Islet of Langerhans (tissue), 1 donor: Measurements from ENCODE around the gene IMPA2.
"Not testable (repeated sequence)": the region's sequence is repeated elsewhere in the genome, so short reads cannot be mapped to it uniquely, and the experiment has no call there.

ENCODE experiments used
- FAIRE-seq: peaks from one replicate; lab custom pipeline; 2011; peaks lifted over from hg19 to GRCh38; lab: Jason Lieb, UNC

IMPA2 gene

DNA sequence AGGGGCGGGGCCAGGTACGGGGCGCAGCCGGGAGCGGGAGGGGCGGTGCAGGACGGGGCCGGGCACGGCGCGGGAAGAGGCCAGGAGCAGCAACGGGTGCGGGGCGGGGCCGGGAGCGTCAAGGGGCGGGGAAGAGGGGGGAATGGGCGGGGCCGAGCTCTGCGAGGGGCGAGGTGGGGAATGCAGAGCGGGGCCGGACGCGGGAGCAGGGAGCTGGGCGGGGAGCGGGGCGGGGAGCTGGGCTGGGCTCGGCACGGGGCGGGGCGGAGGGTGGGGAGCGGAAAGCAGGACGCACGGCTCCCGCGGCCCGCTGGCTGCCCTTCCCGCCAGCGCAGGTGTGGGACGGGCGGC, at the start of gene IMPA2:
TSS of gene IMPA2 (plus strand) at position 316 of the 351 bp plus-strand sequence. CDS start 163 bp downstream, outside the sequence.
- no peak for FAIRE-seq

DNA sequence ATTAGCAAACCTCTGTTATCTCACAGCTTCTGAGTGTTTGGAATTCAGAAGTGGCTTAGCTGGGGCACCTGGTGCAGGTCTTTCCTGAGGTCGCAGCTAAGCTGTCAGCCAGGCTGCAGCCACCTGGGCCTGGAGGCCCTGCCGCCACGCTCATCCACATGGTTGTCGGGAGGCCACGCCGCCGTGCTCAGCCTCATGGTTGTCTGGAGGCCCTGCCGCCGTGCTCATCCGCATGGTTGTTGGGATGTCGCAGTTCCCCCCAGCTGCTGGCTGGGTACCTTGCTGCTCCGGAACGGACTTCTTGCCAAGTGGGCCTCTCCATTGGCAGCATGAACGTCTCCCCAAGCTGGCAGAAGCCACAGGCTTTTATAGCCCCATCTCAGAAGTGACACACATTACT, 48.9 kb upstream of the IMPA2 start:
- no peak for FAIRE-seq

GRCh38 chr18:11937874-11938478, 43.3 kb upstream of the IMPA2 start:
- peak; percentile 47 for FAIRE-seq

DNA sequence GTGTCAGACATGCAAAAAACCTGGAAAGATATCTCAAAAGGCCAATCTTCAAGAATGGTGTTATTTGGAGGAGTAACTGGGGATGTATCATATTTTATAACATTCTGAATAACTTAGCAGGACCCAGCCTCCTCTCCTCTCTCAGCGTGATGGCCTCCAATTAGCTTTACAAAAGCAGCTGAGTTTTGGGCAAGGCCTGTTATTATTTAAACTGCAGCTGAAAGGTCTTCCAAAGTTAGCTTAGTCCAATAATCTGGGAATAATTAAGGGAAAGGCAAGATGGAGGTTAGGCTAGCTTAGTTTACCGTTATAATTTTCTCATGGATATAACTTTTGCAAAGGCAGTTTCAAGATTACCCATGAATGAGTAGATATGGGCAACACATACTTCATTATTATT, 40.4 kb upstream of the IMPA2 start:
- no peak for FAIRE-seq

DNA sequence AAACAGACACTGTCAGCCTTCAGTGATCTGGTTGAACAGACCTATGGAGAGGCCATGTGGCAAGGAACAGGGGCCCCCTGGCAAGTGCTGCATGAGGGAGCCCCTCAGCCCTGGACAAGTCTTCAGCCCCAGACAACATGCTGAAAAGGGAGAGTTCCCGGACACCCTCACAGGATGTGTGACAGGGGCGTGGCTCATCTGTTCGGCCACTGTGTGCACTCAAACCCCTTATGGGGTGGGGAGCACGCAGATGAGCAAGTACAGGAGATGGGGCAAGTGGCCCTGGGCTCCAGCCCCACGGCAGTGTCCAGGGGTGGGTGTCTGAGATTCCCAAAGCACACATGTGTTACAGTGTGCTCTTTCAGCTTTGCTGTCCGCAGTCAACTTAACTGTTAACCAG, 37.8 kb upstream of the IMPA2 start:
- FAIRE-seq: no peak

GRCh38 chr18:11944252-11944651, 37.1 kb upstream of the IMPA2 start:
- FAIRE-seq: no peak

- no peak for FAIRE-seq
These were observed 36.5 kb upstream of the IMPA2 start for GRCh38 chr18:11944786-11945185.

DNA sequence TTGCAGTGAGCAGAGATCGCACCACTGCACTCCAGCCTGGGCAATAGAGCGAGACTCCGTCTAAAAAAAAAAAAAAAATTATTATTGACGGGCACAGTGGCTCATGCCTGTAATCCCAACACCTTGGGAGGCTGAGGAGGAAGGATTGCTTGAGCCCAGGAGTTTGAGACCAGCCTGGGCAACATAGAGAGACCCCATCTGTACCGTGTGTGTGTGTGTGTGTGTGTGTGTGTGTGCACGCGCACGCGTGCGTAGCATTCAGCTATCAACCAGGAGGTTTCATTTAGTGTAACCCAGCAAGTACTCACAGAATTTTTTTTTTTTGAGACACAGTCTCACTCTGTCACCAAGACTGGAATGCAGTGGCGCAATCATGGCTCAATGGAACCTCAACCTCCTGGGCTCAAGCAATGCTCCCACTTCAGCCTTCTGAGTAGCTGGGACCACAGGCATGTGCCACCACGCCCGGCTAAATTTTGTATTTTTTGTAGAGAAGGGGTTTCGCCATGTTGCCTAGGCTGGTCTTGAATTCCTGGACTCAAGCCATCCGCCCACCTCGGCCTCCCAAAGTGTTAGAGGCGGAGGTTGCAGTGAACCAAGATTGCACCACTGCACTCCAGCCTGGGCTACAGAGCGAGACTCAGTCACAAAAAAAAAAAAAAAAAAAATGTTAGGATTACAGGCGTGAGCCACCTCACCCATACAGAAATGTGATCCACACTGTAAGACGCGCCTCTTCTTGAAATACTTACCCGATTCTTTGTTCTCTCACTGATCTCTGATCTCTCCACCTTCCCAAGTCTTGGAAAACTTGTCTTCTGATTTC, 35.3 kb upstream of the IMPA2 start:
- FAIRE-seq: not testable (repeated sequence)

DNA sequence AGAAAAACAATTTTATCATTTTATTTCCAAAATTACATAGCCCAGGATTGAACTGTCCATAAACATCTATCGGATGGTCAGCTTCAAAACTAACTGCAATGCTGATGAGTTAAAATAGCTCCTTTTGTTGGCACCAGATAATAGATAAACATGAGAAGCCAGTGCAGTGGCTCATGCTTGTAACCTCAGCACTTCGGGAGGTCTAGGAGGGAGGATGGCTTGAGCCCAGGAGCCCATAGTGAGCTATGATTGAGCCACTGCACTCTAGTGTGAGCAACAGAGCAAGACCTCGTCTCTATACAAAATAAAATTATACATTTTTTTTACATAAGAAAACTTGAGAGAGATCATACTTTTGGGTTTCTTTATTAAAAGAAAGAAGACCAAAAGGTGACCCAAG, 34.6 kb upstream of the IMPA2 start:
- no peak for FAIRE-seq

- no peak for FAIRE-seq
These were observed 33.8 kb upstream of the IMPA2 start for GRCh38 chr18:11947214-11948191.

DNA sequence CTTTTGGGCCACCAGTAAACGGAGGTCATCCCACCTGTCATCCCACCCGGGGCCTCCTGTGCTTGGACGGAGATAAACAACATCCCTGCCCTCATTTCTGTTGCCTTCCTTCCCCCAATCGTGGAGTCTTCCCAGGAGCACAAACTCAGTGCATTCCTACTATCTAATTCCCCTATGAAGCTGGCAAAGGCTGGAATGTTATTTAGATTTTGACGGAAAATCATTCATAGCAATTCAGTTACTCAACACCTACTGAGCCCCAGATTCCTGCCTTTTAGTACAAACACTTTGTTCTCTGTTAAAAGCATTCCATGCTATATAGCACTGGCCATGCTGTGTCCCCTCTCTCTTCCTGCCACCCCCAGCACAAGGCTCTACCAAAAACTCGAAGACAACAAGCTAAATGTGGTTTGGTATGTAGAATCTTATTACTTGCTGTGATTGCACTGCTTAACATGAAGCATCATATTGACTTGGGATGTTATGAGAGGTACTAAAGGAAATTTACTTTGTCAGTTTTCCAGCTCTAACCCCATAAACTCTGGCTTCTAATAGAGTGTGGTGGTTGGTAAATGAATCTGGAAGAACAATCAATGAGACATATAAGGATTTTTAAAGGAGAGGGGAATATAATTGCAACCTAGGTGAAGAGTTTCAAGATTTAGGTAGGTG, 32.3 kb upstream of the IMPA2 start:
- FAIRE-seq: no peak

- no peak for FAIRE-seq
These were observed 30.5 kb upstream of the IMPA2 start for GRCh38 chr18:11950824-11951223.

- FAIRE-seq: no peak
These were observed 29.9 kb upstream of the IMPA2 start for GRCh38 chr18:11951390-11951851.

DNA sequence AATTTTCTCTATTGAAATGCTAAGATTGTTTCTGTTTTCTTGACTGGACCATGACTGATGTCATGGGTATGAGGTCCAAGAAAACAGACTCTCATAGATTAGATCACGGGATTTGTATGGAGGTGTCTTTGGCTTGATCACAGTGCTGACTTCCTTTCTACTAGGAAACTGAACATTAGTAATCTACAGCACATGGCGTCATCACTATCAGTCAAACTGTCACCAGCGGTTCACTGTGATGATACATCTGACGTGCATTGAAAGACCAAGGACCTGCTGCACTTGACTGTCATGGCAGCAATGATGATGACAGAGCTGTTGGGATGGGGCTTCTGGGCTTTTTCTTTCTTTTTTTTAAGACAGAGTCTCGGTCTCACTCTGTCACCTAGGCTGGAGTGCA, 28.2 kb upstream of the IMPA2 start:
- FAIRE-seq: no peak

GRCh38 chr18:11955239-11956029, 25.9 kb upstream of the IMPA2 start:
- no peak for FAIRE-seq

DNA sequence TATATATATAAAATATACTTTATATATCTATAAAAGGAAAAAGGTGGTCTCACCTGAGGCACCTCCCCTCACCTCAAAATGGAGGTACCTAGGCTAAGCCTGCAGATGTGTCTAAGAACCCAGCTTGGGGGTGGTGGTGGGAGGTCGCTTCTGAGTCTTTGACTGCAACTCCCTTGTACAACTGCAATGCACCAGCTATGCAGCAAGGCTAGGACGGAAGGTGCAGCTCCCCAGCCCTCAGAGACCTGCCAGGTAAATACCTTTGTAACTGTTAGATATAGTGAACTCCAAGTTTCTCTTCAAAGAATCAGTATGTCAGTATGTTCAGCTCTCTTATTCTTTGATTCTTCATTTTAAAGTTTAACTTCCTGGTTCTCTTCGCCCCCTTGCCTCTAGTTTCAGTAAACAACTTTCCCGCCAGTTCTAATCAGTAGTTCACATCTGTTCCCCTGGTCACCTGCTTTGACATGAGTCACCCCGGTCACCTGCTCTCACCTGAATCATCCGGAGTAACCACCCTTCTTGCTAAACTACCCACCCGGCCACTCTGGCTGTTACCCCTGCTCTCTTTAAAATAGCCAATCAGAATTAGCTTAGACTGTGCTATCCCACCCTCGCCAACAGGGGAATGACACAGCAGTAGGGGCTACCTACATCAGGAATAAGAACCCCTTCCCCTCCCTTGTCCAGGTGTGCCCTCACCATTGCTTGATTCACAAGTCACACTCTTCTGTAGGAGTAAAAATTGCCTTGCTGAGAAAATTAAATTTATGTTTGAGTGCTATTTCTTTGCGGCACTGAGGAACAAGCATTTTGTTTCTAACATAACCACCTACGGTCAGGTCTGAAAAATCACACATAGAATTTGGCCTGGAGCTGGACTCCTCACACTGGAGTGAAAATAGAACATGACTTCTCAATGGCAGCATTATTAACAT, 24.7 kb upstream of the IMPA2 start:
- no peak for FAIRE-seq

GRCh38 chr18:11957636-11958035, 23.7 kb upstream of the IMPA2 start:
- FAIRE-seq: no peak

DNA sequence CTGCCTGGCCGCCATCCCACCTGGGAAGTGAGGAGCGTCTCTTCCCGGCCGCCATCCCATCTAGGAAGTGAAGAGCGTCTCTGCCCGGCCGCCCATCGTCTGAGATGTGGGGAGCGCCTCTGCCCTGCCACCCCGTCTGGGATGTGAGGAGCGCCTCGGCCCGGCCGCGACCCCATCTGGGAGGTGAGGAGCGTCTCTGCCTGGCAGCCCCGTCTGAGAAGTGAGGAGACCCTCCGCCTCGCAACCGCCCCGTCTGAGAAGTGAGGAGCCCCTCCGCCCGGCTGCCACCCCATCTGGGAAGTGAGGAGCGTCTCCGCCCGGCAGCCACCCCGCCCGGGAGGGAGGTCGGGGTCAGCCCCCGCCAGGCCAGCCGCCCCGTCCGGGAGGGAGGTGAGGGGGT, 21.7 kb upstream of the IMPA2 start:
- FAIRE-seq: not testable (repeated sequence)

DNA sequence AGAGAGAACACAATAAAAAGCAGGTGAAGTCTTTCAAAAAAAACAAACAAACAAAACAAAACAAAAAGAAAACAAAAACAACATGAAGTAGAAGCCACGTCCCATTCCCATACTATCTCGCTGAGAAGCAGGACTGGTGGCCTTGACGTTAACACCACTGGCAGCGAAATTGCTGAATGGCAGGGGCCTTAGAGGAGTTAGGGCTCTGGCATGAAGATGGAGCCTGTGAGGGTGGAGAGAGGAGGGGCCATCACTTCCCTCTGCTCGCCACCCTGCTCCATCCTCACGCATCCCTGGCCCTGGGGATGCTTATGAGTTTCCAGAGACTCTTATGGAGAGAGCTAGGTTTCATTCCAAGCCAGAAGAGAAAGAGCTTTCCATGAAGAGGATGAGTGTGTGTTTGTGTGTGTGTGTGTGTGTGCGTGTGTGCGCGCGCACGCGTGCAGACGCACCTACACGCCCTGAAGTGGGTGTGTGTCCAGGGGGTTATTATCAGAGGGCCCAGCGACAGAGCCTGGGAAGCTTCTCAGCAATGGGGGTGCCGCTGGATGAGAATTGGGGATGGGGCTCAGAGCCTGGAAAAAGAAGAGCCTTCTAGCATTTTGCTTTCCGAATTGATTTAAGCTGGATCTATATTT, 20.4 kb upstream of the IMPA2 start:
- no peak for FAIRE-seq

GRCh38 chr18:11962597-11962996, 18.7 kb upstream of the IMPA2 start:
- no peak for FAIRE-seq
